GM10266 (cell line): ENCODE data around the gene PSD2.

Experiments used
- DNase-seq: peaks from one replicate; pipeline ENCODE4 v3.0.0; 2012; ENCODE audit errors: extremely low spot score
- TF ChIP-seq, protein P1 (sequence below): IDR thresholded peaks from 2 replicates; pipeline ENCODE4 v1.5.1; 2012; ENCODE audit warnings: mild to moderate bottlenecking, low read depth; ENCODE audit not compliant: control insufficient read depth, insufficient read depth; ENCODE audit errors: missing control alignments

The PSD2 gene

DNA sequence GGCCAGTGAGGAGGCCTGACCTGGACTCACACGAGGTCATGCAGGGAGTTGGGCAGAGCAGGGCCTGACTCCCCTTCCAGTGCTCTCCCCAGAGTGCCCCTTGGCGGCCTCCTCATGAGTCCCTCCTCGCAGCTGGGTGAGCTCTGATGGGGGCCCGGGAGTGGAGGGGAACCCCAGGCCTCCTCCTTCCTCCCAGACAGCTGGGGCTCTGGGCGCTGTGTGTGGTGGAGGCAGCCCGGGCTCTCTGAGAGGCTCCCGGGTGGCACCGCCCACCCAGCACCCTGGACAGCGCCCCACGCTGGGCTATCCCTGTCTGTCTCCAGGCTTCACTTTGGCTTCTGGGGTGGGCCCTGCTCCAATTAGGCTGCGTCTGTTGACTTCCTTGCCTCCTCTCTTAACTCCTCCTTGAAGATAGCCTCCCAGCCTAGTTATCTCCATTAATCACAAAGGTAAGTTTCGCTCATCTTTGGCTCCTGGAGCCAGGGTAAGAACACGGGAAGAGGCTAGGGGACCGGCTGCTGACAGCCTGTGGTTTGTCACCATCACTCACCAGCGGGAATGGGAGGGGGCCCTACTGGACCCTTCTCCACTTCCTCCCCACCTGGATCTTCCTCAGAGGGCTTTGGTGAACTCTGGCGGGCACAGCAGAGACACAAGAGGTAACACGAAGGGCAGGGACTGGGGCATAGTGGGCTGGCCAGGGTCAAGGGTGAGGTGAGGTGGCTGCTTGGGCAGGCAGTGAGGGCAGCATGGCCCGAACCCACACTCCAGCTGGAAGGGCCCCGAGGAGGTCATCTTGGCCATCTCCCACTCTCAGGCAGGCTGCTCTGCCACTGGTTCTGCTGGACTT is 13.1 kb downstream of the PSD2 start:
- DNase-seq: peak; percentile 74
- TF ChIP-seq, protein P1, sequence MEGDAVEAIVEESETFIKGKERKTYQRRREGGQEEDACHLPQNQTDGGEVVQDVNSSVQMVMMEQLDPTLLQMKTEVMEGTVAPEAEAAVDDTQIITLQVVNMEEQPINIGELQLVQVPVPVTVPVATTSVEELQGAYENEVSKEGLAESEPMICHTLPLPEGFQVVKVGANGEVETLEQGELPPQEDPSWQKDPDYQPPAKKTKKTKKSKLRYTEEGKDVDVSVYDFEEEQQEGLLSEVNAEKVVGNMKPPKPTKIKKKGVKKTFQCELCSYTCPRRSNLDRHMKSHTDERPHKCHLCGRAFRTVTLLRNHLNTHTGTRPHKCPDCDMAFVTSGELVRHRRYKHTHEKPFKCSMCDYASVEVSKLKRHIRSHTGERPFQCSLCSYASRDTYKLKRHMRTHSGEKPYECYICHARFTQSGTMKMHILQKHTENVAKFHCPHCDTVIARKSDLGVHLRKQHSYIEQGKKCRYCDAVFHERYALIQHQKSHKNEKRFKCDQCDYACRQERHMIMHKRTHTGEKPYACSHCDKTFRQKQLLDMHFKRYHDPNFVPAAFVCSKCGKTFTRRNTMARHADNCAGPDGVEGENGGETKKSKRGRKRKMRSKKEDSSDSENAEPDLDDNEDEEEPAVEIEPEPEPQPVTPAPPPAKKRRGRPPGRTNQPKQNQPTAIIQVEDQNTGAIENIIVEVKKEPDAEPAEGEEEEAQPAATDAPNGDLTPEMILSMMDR: no peak

DNA sequence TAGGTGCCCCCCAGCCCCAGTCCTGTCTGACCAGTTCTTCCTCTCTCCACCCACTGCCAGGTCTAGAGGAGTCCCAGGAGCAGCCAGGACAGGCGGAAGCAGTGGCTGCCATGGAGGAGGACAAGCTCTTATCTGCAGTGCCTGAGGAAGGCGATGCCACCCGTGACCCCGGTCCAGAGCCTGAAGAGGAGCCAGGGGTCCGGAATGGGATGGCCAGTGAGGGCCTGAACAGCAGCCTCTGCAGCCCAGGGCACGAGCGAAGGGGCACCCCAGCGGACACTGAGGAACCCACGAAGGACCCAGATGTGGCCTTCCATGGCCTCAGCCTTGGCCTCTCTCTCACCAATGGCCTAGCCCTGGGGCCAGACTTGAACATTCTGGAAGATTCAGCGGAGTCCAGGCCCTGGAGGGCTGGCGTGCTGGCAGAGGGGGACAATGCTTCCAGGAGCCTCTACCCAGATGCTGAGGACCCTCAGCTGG is 13.8 kb downstream of the PSD2 start:
- TF ChIP-seq, protein P1: no peak

DNA sequence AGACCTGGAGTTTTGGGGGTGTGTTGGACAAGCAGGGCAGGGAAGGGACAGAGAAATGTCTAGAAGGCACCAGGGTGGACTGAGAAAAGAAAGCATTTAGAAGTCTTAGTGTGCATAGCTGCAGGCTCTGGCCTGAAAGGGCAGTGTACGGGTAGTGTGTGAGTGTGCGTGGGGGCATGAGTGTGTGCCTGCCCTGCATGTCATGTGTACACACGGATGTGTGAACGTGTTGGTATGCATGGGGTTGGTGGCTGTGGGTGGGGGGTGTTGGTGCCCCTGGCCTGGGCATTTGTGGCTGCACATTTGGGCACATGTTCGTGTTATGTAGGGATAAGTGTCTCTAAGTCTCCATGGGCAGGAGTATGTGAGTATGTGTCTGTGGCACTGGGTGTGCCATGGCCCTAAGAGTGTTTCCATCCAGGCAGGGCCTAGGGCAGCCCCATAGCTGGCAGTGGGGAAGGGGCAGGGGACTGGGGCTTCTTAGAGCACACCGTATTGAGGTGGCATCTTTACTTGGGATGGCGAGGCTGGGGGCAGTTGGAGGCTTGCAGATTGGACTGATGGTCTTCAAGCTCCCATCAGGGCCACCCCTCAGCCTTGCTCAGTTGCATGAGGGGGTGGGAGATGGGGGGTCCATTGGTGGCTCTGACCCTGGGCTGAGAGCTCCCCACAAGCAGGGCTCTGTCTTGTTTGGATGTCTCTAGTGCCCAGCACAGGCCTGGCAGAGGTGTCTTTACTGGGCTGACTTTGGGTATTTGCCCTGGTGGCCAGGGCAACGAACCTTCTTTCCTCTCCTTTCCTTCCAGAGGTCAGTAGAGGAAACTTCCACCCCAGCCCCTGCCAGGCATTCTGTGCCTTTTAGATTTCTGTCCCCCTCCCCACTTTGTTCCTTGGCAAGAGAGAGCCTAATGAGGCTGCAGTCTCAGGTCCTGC is 15.0 kb downstream of the PSD2 start:
- TF ChIP-seq, protein P1: no peak
- DNase-seq: no peak

More for the DNA sequence above, 13.8 kb downstream of the PSD2 start:
- no peak for DNase-seq

DNA sequence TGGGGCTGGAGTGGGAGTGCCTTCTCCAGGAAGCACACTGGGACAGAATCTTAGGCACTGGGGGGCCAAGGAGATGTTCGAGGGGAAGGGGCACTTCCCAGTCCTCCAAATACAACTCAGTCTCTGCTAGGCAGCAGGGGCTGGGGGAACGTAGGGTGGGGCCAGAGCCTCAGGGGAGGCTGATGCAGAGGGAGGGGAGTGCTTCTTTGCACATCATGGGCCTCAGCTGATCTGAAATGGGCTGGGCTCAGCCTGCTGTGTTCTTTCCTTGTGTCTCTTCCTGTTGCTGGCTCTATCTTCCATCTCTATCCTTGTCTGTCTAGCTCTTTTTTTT is 15.6 kb downstream of the PSD2 start:
- no peak for DNase-seq
- TF ChIP-seq, protein P1: no peak

DNA sequence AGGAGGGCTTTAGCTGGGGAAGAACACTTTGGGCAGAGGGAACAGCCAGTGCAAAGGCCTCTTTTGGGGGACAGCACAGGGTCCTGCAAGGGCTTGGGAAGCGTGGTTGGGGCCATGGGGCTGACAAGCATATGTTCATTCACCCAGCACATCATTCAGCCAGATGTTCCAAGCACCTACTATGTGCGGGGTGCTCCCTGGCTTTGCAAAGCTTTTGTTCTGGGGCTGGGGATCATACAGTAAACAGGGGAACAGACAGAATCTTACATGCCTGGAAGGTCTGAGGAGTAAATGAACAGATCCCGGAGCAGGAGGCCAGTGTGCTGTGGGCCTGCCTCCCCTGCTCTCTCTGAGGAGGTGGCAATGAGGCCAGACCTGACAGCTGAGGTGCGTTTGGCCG is 16.7 kb downstream of the PSD2 start:
- no peak for DNase-seq
- TF ChIP-seq, protein P1: no peak

DNA sequence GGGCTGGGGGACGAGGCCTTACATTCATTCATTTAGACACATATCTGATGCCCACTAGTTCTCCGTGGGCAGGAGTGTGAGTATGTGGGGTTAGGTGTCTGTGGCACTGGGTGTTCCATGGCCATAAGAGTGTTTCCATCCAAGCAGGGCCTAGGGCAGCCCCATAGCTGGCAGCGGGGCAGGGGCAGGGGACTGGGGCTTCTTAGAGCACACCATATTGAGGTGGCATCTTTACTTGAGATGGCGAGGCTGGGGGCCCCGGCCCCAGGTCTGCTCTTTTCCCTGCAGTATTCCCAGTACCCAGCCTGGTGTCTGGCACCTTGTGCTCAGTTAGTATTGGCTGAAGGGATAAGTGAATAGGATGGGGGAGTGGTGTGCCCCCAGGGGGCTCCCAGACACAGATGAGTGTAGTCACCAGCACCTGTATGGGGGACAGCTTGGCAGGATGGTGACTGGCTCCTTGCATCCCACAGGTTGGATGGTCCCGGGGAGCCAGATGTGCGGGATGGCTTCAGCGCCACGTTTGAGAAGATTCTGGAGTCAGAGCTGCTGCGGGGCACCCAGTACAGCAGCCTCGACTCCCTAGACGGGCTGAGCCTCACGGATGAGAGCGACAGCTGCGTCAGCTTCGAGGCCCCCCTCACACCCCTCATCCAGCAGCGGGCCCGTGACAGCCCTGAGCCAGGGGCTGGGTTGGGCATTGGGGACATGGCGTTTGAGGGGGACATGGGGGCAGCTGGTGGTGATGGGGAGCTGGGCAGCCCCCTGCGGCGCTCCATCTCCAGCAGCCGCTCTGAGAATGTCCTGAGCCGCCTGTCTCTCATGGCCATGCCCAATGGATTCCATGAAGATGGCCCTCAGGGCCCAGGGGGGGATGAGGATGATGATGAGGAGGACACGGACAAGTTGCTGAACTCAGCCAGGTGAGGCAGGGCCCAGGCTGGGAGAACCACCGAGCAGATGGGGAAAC is 17.5 kb downstream of the PSD2 start:
- TF ChIP-seq, protein P1: no peak
- no peak for DNase-seq
